IPS DF 19.7 (cell line): ENCODE results near the gene C1QL2.

ENCODE experiments used
- DNase-seq: peaks from one replicate; pipeline ENCODE4 v3.0.0-alpha.2; 2013; ENCODE audit warnings: low read depth, low spot score

C1QL2 gene

GRCh38 chr2:119106301-119106897 is 52.2 kb downstream of the C1QL2 start:
- no peak for DNase-seq
